ENCODE data around the gene RBM20. TPM values are rescaled to one million over a fixed set of nuclear protein-coding genes. Genes with fewer than 3 reads are reported as not detected.

Gene RBM20
- total RNA-seq, 6 experiments from 2014 or later, result 0.04 to 0.29 (median 0.06) TPM

DNA sequence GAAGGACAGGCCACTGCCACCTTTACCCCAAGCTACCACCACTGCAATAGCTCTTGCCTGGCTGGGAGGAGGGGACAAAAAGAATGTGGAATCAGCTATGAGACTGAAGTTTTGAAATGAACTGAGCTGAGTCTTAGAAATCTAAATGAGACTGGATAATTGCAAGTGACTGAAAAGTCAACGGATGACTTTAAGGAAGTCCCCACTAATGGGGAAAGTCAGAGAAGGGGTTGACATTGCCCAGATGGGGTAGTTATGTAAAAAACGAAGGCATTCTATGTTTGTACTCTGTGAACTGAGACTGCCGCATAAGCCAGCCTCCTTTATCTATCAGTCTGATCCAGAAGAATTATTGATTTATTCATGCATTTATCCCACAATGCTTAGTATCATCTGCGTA lies 67.2 kb downstream of the RBM20 start:
- no peak for TF ChIP-seq POLR2A (IDR thresholded peaks at IDR 0.05)
- TF ChIP-seq, protein P1, sequence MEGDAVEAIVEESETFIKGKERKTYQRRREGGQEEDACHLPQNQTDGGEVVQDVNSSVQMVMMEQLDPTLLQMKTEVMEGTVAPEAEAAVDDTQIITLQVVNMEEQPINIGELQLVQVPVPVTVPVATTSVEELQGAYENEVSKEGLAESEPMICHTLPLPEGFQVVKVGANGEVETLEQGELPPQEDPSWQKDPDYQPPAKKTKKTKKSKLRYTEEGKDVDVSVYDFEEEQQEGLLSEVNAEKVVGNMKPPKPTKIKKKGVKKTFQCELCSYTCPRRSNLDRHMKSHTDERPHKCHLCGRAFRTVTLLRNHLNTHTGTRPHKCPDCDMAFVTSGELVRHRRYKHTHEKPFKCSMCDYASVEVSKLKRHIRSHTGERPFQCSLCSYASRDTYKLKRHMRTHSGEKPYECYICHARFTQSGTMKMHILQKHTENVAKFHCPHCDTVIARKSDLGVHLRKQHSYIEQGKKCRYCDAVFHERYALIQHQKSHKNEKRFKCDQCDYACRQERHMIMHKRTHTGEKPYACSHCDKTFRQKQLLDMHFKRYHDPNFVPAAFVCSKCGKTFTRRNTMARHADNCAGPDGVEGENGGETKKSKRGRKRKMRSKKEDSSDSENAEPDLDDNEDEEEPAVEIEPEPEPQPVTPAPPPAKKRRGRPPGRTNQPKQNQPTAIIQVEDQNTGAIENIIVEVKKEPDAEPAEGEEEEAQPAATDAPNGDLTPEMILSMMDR (IDR thresholded peaks at IDR 0.05), result no peak
- intact Hi-C loops (cut with DNase I), result no loop called here
- 45% methylated on average over 4 of the region's 4 CpGs for WGBS (ENCODE audit: insufficient coverage, low coverage, low lambda C conversion rate, missing lambda C conversion rate)

DNA sequence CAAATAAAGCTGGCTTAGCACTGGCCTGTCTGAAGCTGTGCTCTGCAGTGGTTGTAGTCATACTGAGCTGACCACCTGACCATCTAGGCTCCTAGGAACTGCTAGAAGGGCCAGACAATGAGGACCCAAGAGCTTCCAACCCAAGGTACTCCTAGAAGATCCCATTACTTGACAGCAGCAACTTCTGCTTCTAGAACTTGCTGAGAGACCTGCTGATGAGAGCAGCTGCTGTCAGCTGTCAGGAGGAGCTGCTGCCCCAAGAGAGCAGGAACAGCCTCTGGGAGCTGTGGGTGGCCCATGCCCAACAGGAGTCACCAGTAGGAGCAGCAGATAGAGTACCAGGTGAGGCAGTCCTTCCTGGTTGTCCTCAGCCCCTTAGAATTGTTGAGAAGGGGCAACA lies 70.2 kb downstream of the RBM20 start:
- no peak for DNase-seq
- Histone ChIP-seq H3K27me3 (no peaks in the 10 kb centered on the region), H3K27ac (no peak overlapping the region), H3K36me3 (no peaks in the 10 kb centered on the region), H3K4me1 (peaks cover 0 to 16% (median 0%) of the 10 kb centered on the region in 4 donors), H3K4me3 (no peak overlapping the region), H3K9me3 (no peaks in the 10 kb centered on the region)
- intact Hi-C loops (cut with DNase I), result no loop called here
- no peak for ATAC-seq
- TF ChIP-seq, protein P1 (IDR thresholded peaks at IDR 0.05), result no peak
- TF ChIP-seq POLR2A (IDR thresholded peaks at IDR 0.05), result no peak

More for the DNA sequence above, 67.2 kb downstream of the RBM20 start:
- no peaks in the 10 kb centered on the region for H3K36me3 ChIP-seq
- ATAC-seq (no peak), DNase-seq (no peak)
- no peak overlapping the region for H3K27ac ChIP-seq
- H3K4me3 ChIP-seq, result no peak overlapping the region
- peaks cover 0 to 22% (median 0%) of the 10 kb centered on the region in 4 donors for H3K4me1 ChIP-seq
- no peaks in the 10 kb centered on the region for H3K27me3 ChIP-seq
- no peaks in the 10 kb centered on the region for H3K9me3 ChIP-seq

DNA sequence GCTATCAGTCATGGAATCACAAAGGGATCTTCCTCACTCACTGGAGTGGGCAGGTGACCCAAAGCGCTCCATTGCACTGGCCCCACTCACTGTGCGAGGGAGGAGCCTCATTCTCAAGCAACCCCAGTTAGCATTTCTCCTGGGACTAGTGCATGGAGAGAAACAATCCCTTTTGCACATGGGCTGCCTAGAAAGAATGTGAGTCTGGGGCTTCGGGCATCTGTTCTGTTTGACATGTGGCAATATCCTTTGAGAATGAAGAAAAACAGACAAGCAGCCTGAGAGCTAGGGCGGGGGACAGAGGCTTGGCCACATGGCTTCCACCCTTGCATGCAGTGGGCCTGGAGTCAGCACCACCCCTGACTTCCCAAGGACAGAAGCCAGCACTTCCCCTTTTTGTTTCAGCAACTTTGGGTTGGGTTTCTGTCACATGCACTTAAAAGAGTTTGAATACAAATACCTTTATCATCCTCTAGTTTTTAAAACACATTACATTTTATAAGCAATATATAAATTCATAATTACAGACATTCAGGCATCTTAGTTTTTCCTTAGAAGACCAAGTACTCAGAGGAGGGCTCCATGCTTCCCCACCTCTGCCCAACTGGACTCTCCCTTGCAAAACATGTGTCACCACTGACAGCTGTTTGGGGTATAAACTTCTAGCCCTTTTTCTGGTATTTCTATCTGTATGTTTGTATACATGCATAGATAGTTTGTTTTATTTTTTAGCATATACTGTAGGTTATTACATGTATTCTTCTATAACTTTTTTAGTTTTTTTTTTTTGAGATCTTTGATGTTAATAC lies 73.8 kb downstream of the RBM20 start:
- no peaks in the 10 kb centered on the region for H3K27me3 ChIP-seq
- 68% methylated on average over 4 of the region's 4 CpGs for WGBS (ENCODE audit: insufficient coverage, low coverage, low lambda C conversion rate, missing lambda C conversion rate)
- ATAC-seq (peak; percentile 26 to 66 (median 57)), DNase-seq (no peak)
- H3K4me3 ChIP-seq, result no peak overlapping the region
- H3K36me3 ChIP-seq, result no peaks in the 10 kb centered on the region
- TF ChIP-seq POLR2A (IDR thresholded peaks at IDR 0.05), result no peak
- TF ChIP-seq, protein P1 (IDR thresholded peaks at IDR 0.05), result no peak
- no peaks in the 10 kb centered on the region for H3K4me1 ChIP-seq
- H3K9me3 ChIP-seq, result no peaks in the 10 kb centered on the region
- no peak overlapping the region for H3K27ac ChIP-seq
- intact Hi-C loops (cut with DNase I), result no loop called here

DNA sequence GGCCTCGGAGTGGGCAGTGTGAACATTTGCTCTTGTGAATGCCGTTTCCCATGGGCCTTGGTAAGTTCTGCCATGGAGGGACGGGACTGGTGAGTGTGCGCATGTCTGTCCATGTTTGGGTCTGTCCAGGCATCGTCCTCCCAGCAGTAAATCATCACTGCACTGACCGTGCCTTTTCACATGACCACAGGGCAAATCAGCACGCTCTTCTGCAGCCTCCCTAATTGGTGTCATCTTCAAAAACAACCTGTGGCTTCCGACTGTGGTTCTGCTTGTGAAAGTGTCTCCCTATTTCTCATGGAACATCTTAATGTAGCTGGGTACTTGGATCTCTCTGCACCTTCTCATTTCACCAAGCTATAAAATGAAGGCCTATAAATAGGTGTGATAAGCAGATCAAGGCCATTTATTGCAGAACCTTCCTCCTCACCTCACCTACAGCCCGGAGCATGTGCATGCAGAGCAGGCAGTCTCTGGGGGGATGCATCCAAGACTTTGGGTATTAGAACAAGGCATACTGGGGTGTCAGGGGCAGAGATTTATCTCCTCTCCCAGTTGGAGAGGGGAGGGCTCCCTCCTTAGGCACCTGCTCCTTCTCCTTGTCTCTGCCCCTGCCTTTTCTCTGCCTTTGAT lies 77.4 kb downstream of the RBM20 start:
- WGBS (ENCODE audit: insufficient coverage, low coverage, low lambda C conversion rate, missing lambda C conversion rate), result 86% methylated on average over 7 of the region's 9 CpGs
- no peak for TF ChIP-seq POLR2A (IDR thresholded peaks at IDR 0.05)
- TF ChIP-seq, protein P1 (IDR thresholded peaks at IDR 0.05), result no peak
- no peak overlapping the region for H3K4me3 ChIP-seq
- DNase-seq, result no peak
- no peaks in the 10 kb centered on the region for H3K27me3 ChIP-seq
- no peak overlapping the region for H3K27ac ChIP-seq
- intact Hi-C loops (cut with DNase I), result no loop called here
- H3K4me1 ChIP-seq, result peaks cover 0 to 21% (median 0%) of the 10 kb centered on the region in 4 donors
- no peaks in the 10 kb centered on the region for H3K36me3 ChIP-seq
- H3K9me3 ChIP-seq, result no peaks in the 10 kb centered on the region
- no peak for ATAC-seq
